Endothelial cell of umbilical vein (primary cell): ENCODE results near the gene SLC6A7. TPM values are rescaled to one million over a fixed set of nuclear protein-coding genes. Genes with fewer than 3 reads are reported as not detected.

Experiments
- BruUV-seq: library from RNA; stranded (reverse); fragments of 400-500 nt; replicated peaks from 2 replicates; lab custom pipeline; 2021; lab: Mats Ljungman, UMichigan
- CTCF ChIA-PET: fragments of 300-600, 350-600 bp; sonication (Branson Sonifier 250); formaldehyde crosslinking; loops from one replicate; lab custom pipeline; 2021; ENCODE audit warnings: antibody characterized with exemption, inconsistent platforms; lab: Charles Lee
- POLR2A ChIA-PET: fragments of 300-600, 350-600 bp; sonication (Branson Sonifier 250); formaldehyde crosslinking; loops from one replicate; lab custom pipeline; 2021; ENCODE audit warnings: antibody characterized with exemption, inconsistent platforms; lab: Charles Lee
- DNase-seq: peaks from one replicate; pipeline ENCODE4 v3.0.0-alpha.2; 2011; ENCODE audit warnings: low read depth, low spot score
- FAIRE-seq: peaks from 2 replicates; lab custom pipeline; 2011; peaks lifted over from hg19 to GRCh38; lab: Jason Lieb, UNC
- H2AFZ ChIP-seq: 2 replicates; pipeline ENCODE4 v1.6.0; 2012; ENCODE audit warnings: low read depth, low read length, control low read depth, inconsistent platforms
- H3K27ac ChIP-seq: 2 replicates; pipeline ENCODE4 v1.5.1; 2011; ENCODE audit warnings: low read depth, mild to moderate bottlenecking, control low read depth, low read length, moderate library complexity; ENCODE audit not compliant: insufficient read depth
- H3K27me3 ChIP-seq, 2 experiments: 2 replicates each; pipeline versions ENCODE4 v1.6.0 to v1.6.1; 2011; ENCODE audit warnings: low read length in 2 of 2, mixed read lengths in 1 of 2; ENCODE audit not compliant: control insufficient read depth in 2 of 2, insufficient read depth in 2 of 2
- H3K36me3 ChIP-seq, 2 experiments: 2 replicates in 1 of 2; 3 replicates in 1 of 2; pipeline ENCODE4 v1.5.1; 2011; ENCODE audit warnings: low read length in 2 of 2, mild to moderate bottlenecking in 1 of 2, moderate library complexity in 1 of 2; ENCODE audit not compliant: control insufficient read depth in 2 of 2, insufficient read depth in 2 of 2; ENCODE audit errors: extremely low read depth in 1 of 2
- H3K4me1 ChIP-seq: 3 replicates; pipeline ENCODE4 v1.5.1; 2011; ENCODE audit warnings: mild to moderate bottlenecking, low read length; ENCODE audit not compliant: control insufficient read depth, insufficient read depth; ENCODE audit errors: extremely low read depth
- H3K4me2 ChIP-seq: 2 replicates; pipeline ENCODE4 v1.6.1; 2011; ENCODE audit warnings: low read length, control low read depth, mixed read lengths; ENCODE audit not compliant: insufficient read depth
- H3K4me3 ChIP-seq, 3 experiments: fragments of 200-600 bp in 1 of 3; sonication (generic), shearing (Covaris generic) in 1 of 3; replicated peaks in 1 of 3; 2 replicates each; pipeline ENCODE4 v1.5.1; 2011 to 2016; ENCODE audit warnings: control low read depth in 3 of 3, low read length in 3 of 3, mild to moderate bottlenecking in 2 of 3, inconsistent platforms in 1 of 3, low read depth in 1 of 3, moderate library complexity in 1 of 3; ENCODE audit not compliant: insufficient read depth in 1 of 3
- H3K79me2 ChIP-seq: 2 replicates; pipeline ENCODE4 v1.6.0; 2012; ENCODE audit warnings: low read length, inconsistent platforms; ENCODE audit not compliant: control insufficient read depth, insufficient read depth
- H3K9ac ChIP-seq: replicated peaks from 2 replicates; pipeline ENCODE3; 2011; ENCODE audit warnings: low read length, control low read depth; ENCODE audit not compliant: insufficient read depth; ENCODE audit errors: extremely low read depth
- H3K9me1 ChIP-seq: replicated peaks from 3 replicates; pipeline ENCODE4 v1.6.0; 2011; ENCODE audit warnings: mild to moderate bottlenecking, low read length; ENCODE audit not compliant: control insufficient read depth, insufficient read depth; ENCODE audit errors: extremely low read depth
- H3K9me3 ChIP-seq: replicated peaks from 2 replicates; pipeline ENCODE4 v1.5.1; 2012; ENCODE audit warnings: low read length, inconsistent platforms; ENCODE audit not compliant: control insufficient read depth, insufficient read depth
- H4K20me1 ChIP-seq: replicated peaks from 2 replicates; pipeline ENCODE3; 2011; ENCODE audit warnings: mild to moderate bottlenecking, low read length; ENCODE audit not compliant: control insufficient read depth, insufficient read depth; ENCODE audit errors: extremely low read depth
- CTCF ChIP-seq, 2 donors: IDR thresholded peaks; 1 replicate in 1 of 2; 2 replicates in 1 of 2; pipeline ENCODE4 v1.5.1; 2011; ENCODE audit warnings: low read length in 2 of 2, mild to moderate bottlenecking in 2 of 2, moderate library complexity in 2 of 2, control low read depth in 1 of 2, inconsistent platforms in 1 of 2, low read depth in 1 of 2; ENCODE audit not compliant: insufficient read depth in 1 of 2; ENCODE audit errors: extremely low read depth in 1 of 2
- EZH2 ChIP-seq: IDR thresholded peaks from 2 replicates; pipeline ENCODE4 v1.6.1; 2012; ENCODE audit warnings: borderline replicate concordance, low read depth, mild to moderate bottlenecking, moderate library complexity, low read length, inconsistent platforms; ENCODE audit not compliant: severe bottlenecking
- MYC ChIP-seq: IDR thresholded peaks from one replicate; pipeline ENCODE4 v1.6.1; 2011; ENCODE audit warnings: mild to moderate bottlenecking, low read depth, low read length
- dilution Hi-C: fragments of 300-500 bp; cut with MboI; formaldehyde crosslinking; loops from one replicate; pipeline ENCODE4 v1.15.0; 2019; ENCODE audit warnings: low sequenced_read_pairs; ENCODE audit not compliant: extremely low pct_ligation_motif_present
- intact Hi-C: fragments of 100-400 bp; cut with micrococcal nuclease; formaldehyde crosslinking; loops from one replicate; pipeline ENCODE4 v1.10.0; 2022
- polyA plus RNA-seq, 4 experiments: library from polyadenylated mRNA; depleted of rRNA in 3 of 4; stranded (reverse) in 3 of 4; unstranded in 1 of 4; fragments of >200 nt; gene quantifications; 2 replicates each; pipeline versions ENCODE4 v1.2.1 to v1.2.3, GENCODE V29; 2011 to 2012; ENCODE audit warnings: missing spikeins in 1 of 4
- total RNA-seq: library from RNA; stranded (reverse); gene quantifications from 2 replicates; pipeline ENCODE4 v1.2.3, GENCODE V29; 2021

Gene SLC6A7
- total and polyA plus RNA-seq, 2 donors (not counting 3 experiments of a cell fraction or from before 2014, with no cell fraction given): not detected

GRCh38 chr5:150166650-150167511 lies 23.0 kb upstream of the SLC6A7 start, which contains the start of gene CDX1:
Gene CDX1, plus strand, starts transcription at chr5:150166778. Its CDS starts 99 bp downstream, at chr5:150166877.
- TF ChIP-seq EZH2: peak; percentile 98
- TF ChIP-seq CTCF (IDR thresholded peaks at IDR 0.05; ENCODE audit: extremely low read depth in 1 of 2, insufficient read depth in 1 of 2, low read depth in 1 of 2, low read length in 2 of 2): no peak
- Histone ChIP-seq H3K9me3 (no peaks in the 10 kb centered on the region), H3K27me3 (peaks cover 40 to 41% of the 10 kb centered on the region in 2 experiments), H4K20me1 (no peaks in the 10 kb centered on the region), H3K79me2 (no peaks in the 10 kb centered on the region), H3K4me2 (no peak within 1 kb of the TSS), H3K4me3 (no peak within 1 kb of the TSS), H3K36me3 (no peaks in the 10 kb centered on the region), H3K9ac (no peak within 1 kb of the TSS), H3K9me1 (no peaks in the 10 kb centered on the region), H2AFZ (no peak within 1 kb of the TSS), H3K27ac (no peak within 1 kb of the TSS), H3K4me1 (no peaks in the 10 kb centered on the region)
- CTCF ChIA-PET: interaction anchor here (0.9 to 1.4 kb wide), 2 partner anchors 26 to 51 kb away, joined by 3 read pairs; no protein-coding TSS in a partner anchor
- no peak for DNase-seq
- POLR2A ChIA-PET: no interaction called here
- FAIRE-seq: no peak
- intact Hi-C loops (no loop called here), dilution Hi-C loops (no loop called here)
- BruUV-seq: no TSS peak

GRCh38 chr5:150167512-150167850 lies 22.4 kb upstream of the SLC6A7 start:
- DNase-seq (no peak), FAIRE-seq (no peak)
- H3K4me1 ChIP-seq: no peaks in the 10 kb centered on the region
- no peaks in the 10 kb centered on the region for H3K9me3 ChIP-seq
- intact Hi-C loops (no loop called here), dilution Hi-C loops (no loop called here)
- H3K27ac ChIP-seq: no peak overlapping the region
- H3K4me3 ChIP-seq: no peak overlapping the region
- H3K9ac ChIP-seq: no peak overlapping the region
- no TSS peak for BruUV-seq
- no peaks in the 10 kb centered on the region for H3K9me1 ChIP-seq
- H3K4me2 ChIP-seq: no peak overlapping the region
- ChIA-PET CTCF (no interaction called here), POLR2A (no interaction called here)
- H3K27me3 ChIP-seq: peaks cover 41 to 42% of the 10 kb centered on the region in 2 experiments
- no peak overlapping the region for H2AFZ ChIP-seq
- TF ChIP-seq MYC (no peak), EZH2 (peak; percentile 64)
- no peaks in the 10 kb centered on the region for H4K20me1 ChIP-seq
- H3K79me2 ChIP-seq: no peaks in the 10 kb centered on the region
- no peaks in the 10 kb centered on the region for H3K36me3 ChIP-seq
